HG03175 (cell line): ENCODE data around the gene C14orf119.

Experiments used
- ATAC-seq: cut with Tn5 transposase; IDR thresholded peaks from one replicate; pipeline ENCODE4 v1.9.1; 2021; ENCODE audit warnings: mild to moderate bottlenecking, moderate library complexity; ENCODE audit not compliant: unreplicated experiment

C14orf119 gene

DNA sequence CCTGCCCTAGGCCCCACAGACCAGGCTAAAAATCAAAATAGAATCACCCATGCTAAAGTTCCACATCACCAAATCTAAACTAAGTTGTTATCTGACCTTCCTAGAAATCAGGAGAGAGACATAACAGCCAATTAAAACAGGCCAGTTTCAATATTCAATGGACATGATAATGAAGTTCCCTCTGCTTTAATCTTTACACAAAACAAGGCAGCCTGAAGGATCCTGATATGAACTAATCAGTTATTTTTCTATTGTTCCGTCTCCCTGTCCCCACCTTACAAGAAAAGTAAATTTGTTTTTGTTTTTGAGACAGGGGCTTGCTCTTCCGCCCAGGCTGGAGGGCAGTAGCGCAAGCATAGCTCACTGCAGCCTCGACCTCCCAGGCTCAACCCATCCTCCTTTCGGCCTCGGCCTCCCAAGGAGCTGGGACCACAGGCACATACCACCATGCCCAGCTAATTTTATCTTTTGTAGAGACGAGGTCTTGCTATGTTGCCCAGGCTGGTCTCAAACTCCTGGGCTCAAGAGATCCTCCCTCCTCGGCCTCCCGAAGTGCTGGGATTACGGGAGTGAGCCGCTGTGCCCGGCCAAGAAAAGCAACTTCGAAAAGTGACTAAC, 29.1 kb downstream of the C14orf119 start:
- ATAC-seq = no peak

DNA sequence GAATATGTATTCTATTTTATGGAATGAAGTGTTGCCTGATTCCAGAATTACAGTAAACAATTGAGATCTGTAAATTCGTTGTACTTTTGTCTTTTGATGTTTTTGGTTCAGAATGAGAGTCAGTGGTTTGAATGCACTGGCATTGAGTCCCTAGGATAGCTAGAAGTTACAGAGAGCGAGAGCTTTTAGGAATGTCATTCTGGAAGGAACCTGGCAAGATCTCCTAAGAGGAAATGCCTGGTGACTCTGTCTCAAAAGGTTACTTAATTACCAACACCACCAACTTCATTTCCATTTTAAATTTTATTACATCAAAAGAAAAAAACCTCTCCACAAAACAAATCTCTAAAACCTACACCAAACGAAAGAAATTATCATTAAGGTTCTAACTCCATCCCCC, 29.7 kb downstream of the C14orf119 start:
- no peak for ATAC-seq

DNA sequence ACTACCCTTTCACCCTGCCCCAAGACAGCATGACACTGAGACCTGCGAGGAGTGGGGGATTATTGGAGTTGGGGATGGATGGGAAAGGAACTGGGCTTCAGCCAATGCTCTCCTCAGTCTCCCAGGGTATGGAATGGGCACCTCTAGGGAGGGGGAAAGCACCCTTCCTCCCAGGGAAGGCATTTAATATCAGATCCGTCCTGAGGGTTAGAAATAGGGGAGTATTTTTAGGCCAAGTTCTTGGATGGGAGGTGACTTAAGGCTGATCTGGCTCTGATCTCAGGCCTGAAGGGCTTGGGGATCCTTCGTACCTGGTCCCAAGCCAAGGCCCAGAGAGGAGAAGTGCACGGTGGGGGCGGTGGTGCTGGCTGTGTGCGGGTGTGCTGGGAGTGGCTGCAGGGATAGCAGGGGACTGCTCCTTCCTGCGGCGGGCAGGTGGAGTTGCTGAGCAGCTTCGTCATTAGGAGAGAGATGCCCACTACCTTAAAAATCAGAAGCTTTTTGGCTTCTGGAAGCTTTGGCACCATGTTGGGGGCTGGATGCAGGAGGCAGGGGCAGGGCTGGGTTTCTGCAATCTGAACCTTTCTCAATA, 30.7 kb downstream of the C14orf119 start:
- ATAC-seq = no peak

DNA sequence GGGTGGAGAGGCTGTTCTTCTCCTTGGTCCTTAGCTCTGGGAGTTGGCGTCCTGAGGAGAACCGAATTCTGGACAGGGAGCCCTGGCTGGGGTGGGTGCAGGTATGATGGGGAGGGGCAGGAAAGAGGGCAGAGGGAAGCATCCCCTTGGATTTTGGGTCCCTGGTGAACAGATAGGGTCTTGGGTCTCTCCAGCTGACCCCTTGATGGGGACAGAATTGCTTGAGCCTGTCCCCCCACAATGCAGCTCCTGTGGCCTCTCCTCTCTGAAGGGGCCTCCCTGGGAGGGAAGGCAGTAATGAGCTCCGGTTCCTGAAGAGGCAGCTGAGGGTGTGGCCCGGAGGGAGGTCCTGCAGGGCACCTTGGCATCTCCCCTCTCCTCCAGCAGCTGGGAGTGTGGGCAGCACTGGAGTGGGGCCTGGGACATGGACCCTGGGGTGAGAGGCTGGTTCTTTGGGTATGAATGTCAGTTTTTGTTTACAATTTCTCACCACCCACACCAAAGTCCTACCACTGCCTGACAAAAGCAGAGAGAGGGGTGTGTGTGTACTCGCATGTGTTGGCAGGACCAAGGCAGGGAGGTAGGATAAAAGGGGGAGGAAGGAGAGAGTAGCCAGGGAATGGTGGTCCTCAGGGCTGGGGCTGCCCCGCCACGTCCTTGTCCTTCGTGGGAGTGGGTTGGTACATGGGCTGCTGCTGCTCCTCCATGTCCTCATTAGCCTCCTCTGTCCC, 31.4 kb downstream of the C14orf119 start:
- no peak for ATAC-seq

DNA sequence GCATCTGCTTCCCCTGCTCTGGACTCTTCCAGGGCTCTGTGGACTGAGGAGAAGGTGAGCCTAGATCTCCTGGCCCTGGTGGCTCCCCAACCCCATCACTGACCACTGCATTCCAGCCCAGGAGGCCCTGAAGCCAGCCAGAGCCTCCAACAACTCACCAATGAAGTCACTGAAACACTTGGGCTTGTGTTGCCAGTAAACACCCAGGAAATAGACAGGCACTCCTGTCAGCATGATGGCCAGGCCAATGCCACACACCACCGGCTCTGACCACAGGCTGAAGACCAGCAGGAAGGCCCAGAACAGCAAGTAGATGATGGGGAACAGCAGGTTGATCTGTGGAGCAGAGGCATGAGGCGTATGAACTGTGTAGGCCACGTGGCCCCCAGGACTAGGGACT, 32.6 kb downstream of the C14orf119 start:
- ATAC-seq = no peak

DNA sequence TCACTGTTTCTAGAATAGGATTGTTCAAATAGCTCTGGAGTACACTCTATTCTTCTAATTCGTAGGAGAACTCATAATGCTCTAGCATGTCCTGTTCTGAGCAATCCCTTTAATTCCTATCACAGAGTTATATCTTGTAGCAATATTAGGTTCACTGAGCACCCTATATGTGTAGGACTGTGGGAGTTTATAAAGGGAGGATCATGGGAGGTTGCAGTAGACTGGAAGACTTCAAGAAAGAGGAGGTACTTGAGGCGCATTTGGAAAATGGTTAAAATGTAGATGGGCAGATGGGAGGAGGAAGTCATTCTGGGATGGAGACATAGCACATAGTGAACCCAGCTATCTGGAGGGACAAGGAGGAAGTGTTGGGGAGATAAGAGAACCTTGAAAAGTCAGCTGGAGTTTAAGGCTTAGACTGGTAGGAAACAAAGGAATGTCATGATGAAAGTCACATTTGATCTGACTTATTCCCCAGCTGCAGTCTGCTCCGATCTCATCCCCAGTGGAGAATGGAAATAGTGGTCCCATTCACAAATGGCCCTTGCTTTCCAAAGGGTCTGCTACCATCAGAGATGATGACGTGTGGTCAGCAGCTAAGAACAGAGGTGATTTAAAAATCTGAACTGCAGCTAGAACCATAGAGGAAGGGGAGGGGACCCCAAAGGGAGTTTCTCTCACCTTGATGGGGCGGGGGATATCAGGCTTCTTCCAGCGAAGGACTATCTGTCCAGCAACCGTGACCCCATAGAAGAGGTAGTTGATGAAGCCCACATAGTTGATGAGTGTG, 33.9 kb downstream of the C14orf119 start:
- ATAC-seq = no peak

DNA sequence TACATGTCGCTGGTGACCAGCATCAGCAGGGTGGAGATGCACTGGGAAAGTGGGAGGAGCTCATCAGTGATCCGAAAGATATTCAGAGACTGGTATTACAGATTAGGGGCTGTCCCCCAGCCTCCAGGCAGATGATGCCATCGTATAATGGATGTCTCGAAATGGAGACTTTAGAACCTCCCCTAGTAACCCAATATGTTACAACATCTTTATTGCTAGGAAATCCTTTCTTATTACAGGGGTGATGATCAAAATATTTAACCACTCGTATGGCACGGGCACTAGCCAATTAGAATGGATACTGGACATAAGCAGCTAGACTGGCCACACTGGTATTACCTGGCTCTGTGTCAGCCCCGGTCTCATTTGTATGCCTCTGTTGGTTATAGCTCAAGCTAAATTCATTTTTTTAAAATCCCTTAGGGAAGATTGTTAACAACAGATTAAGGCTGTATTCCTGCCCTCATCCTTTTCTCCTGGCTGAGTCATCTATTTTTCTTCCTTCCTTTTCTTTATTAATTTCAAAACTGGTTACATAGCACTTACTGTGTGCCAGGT, 34.5 kb downstream of the C14orf119 start:
- ATAC-seq = no peak

DNA sequence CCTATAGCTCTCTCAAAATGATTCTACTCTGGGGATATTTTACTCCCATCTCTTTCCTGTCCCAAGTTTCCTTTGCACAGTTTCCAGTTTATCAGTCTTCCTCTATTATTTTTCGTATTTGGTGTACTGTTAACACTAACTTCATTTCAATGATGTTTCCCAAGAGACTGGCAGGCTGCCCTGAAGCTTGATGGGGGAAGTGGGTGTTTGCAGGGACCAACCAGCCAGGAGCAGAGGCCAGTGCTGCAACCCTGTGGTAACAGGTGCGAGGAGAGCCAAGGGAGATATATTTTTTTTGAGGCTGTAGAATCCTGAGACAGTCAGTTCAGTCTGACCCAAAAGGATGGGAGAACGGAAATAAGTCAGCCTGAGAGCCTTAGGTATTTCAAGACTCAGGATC, 35.6 kb downstream of the C14orf119 start:
- no peak for ATAC-seq

DNA sequence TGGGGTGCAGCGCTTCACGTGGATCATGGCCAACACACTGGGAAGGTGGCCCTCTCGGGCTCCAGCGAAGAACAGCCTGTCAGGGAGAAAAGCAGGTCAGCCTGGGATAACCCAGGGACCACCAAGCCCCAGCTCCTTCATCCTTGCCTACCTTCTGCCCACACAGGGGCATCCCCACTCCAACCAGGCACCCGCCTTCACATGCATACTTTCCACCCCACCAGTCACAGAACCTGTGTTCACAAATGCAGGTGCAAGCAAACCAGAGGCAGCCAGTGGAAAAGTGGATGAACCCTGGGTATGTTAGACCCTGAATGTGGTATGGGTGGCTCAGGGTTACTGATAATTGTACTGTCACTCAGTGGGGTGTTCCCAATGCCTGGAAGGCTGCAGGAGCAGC, 36.2 kb downstream of the C14orf119 start:
- ATAC-seq = no peak

DNA sequence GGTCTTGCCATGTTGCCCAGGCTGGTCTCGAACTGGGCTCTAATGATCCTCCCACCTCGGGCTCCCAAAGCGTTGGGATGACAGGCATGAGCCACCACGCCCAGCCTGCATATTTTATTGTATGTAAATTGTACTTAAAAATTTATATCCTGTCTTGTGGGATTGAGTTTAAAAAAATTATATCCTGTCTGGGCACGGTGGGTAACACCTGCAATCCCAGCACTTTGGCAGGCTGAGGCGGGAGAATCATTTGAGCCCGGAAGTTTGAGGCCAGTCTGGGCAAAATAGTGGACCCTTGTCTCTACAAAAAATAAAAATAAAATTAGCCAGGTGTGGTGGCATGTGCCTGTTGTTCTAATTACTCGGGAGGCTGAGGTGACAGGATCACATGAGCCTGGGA, 37.7 kb downstream of the C14orf119 start:
- no peak for ATAC-seq

DNA sequence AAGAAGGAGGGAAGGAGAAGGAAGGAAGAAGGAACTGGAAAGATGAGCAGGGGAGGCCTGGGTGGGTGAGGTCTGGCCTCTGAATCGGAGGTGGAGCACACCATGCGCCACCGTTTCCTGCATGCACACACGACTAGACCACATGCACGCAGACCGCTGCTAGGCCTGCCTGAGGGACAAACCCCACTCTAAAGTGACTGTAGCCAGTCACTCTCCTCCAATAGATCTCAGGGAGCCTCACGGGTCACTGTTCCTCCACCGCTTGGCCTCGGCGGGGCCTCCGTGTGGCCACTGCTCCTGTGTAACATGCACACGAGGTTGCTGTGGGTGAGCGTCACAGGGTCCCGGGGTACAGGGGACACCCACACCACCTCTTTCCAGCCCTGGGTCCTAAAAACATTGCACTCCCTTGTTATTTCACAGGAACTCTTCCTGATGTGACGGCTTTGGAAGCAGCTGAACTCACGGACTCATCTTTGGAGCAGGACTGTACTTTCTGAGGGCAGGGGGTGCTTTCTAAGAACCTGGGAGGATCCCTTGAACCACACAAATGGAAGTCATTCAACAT, 41.3 kb downstream of the C14orf119 start:
- no peak for ATAC-seq

DNA sequence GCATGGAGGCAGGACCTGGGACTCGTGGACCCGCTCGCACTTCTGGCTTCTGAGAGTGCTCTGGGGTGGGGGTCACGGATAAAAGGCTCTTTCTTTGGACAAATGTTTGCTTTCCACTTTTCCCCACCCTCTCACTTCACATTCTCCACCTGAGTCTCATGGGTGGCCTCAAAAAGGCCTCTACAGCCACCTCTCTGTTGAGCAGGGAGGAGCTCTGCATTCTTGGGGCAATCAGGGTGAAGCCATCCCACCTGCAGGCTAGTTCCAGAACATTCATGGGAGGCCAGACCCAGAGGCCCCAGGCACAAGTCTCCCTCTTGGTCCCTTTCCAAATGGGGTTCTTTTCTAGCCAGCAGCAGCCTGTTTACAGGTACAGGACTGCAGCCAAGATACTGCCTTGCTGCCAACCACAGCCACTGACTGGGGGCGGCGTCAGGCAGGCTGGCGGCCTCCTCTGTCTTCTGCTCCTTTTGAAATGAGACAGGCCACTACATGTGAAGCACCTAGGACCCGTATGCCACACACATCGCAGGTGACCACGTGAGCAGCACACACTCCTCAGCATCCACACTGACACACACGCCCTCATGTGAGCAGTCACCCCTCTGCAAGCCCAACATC, 42.0 kb downstream of the C14orf119 start:
- ATAC-seq = no peak

DNA sequence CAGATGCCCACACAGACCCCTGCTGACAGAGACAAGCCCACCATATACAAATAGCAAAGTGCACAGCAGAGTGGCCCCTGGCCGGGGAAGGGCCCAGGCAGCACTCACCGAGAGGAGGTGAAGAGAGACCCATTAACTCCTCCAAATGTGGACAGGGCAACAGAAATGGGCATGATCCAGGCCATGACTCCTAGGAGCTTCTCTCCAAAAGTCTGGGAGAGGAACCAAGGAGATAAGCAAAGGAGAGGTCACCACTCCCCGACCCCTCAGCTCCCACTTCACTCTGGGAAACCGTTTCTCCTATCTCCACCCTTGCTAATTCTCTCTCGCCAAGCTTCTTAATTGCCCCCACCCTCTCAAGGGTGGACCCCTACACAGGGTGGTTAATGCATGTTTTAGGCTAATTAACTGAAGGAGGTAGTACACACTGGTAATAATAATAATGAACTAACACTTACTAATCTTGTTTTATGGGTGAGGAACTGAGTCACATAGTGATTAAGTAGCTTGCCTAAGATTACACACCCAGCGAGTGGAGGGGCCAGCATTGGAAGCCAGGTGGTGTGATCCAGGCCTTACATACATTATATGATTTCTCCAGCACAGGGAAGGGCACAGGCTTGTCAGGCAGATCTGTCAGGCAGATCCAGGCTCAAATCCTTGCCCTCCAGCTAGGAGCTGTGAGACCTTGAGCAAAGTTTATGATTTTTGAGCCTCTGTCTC, 42.7 kb downstream of the C14orf119 start:
- no peak for ATAC-seq

DNA sequence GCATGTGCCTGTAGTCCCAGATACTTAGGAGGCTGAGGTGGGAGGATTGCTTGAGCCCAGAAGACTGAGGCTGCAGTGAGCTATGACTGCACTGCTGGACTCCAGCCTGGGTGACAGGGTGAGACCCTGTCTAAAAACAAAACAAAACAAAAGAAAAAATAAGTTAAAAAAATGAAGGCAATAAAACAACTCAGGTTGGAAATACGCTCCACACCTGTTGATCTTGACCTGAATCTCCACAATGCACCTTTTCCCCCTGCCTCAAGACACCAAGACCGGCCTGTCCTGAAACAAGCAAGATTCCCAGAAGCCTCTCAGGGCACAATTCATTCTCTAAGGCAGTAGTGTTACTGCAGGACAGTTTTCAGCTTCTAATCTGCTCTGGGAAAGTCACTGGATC, 44.6 kb downstream of the C14orf119 start:
- ATAC-seq = no peak

DNA sequence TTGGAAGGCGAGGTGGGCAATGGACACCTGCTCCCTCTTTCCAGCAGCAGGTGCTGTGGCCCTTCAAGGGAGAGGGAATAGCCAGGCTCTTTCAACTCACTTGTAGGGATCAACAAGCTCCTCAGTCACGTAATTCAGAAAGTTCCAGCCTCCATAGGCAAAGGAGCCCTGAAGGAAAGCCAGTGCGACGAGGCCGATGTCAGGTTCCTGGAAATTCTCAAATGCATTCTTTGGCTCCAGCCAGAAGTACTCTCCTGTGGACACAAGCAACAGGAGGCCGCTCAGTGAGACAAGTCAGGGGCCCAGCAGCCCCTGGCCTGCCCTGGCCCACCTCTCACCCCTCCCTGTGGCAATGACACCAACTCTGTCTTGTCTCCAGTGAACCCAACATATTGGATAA, 45.1 kb downstream of the C14orf119 start:
- no peak for ATAC-seq

DNA sequence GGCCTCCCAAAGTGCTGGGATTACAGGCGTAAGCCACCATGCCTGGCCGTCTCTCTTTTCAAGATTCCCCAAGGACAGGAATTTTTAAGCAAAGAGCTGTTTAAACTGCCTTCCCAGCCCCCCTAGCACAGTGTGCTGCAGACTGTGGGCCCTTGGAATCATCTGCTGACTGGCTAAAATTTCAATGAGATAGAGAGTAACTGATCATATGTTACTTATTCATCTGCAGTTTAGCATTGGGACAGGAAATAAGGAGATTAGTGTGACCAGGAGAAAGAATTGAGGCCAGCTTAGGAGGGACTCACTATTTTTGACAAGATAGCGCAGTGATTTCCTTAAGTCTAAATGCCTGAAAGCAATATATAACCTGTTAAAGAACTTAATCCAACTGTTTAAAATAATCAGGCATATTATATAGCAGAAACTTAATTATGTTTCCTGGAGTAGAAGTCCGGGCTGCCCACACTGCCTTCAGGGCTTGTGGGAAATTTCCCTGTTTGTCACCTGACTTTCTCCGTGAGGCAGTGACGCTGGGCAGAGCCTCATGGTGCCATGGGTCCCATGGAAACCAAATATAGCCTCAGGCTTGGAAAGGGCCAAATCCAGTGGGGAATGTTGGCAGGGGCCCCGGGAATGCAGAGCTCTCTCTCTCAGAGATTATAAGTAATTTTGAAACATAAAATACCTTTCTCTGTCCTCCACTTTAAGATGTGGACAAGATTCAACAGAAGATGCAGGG, 46.6 kb downstream of the C14orf119 start:
- ATAC-seq = no peak

DNA sequence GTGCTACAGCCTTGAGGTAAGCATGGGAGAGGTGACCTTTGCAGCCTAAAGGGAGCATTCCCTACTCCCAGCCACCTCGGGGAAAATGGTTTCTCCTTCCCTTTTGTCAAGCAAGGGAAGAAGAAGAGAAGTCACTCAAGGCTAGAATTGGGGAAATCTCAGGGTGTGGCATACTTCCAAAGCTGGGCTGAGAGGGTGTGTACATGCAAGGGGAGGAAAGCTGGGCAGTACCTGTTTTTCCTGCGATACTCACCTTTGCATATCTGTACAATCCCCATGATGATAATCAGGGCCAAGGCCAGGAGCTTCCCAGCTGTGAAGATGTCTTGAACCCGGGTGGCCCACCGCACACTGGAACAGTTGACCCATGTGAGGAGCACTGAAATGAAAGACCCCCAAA, 47.5 kb downstream of the C14orf119 start:
- no peak for ATAC-seq

DNA sequence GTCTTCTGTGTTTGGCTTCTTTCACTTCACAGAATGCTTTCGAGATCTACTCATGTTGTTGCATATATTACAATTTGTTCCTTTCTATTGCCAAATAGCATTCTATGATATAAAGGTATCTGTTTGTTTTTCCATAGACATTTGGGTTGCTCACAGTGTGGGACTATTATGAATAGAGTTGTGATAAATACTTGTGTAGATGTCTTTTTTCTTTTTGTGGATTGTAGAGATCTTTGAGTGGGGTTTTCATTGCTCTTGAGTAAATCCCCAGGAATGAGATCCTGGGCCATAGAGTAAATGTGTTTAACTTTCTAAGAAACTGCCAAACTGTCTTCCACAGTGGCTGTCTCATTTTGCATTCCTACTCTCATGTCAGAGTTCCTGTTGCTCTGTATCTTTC, 48.6 kb downstream of the C14orf119 start:
- no peak for ATAC-seq

DNA sequence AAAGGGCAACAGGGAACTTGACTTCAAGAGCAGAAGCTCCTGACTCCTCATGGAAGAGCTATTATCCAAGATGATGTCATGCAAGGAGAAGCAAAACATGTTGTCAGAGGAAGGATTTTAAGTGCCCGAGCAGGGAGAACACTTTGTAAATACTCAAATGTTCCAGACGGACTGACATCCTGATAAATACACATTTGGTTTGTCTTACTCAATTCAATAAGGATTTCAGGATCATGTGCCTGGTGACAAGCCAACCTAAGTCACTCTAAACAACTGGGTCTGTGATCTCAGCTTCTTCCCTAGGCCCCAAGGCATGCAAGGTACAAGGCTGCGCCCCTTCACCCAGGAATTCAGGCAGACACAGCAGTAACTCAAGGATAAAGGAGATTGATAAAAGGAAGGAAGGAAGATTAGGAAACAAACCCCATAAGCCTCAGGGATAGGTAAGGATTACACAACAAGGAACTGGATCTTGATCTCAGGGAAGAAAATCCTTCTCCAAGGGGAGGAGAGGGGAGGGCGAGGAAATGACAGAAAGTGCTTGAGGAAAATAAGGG, 50.6 kb downstream of the C14orf119 start:
- no peak for ATAC-seq
